Smooth muscle cell of the brain vasculature (primary cell): Measurements from ENCODE around the gene DARS2.

Source experiments
- DNase-seq: peaks from one replicate; pipeline ENCODE4 v3.0.0-alpha.2; 2012; ENCODE audit warnings: low read depth, low spot score

The DARS2 gene

GRCh38 chr1:173886746-173887611 lies 62.5 kb downstream of the DARS2 start:
- no peak for DNase-seq

DNA sequence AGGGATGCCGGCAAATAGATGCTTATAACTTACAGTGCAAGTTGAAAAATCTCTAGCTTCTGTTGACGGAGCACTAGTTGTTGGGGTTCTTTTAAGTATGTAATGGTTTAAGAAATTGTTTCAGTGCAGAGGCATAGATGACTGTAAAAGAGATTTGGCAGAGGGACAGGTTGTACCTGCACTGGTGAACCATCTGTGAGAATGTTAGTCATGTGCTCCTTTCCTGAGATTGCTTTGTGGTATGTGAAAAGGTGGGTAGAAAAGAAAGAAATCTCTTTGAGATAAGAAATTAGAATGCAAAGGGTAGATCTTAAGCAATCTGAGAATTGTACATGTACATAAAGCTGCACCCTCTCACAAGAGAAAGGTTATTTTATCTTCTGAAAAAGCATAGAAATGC lies 63.2 kb downstream of the DARS2 start:
- DNase-seq: no peak

DNA sequence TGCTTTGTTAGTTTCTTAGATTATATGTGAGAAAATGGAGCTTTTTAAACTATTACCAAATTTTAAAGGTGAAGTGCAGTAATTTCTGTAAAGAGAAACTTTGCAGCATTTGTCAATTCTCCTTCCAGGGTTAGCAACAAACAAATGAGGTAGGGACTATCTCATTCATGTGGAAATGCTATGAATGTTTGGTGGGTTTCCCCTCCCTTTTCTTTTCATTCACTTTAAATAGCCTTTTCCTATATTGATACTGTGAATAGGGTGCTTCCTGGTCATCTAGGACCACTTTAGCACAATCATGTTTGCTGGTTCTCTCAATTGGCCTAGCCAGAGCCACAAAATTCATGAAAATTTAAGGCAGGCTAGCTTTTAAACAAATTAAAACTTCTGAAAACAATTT lies 64.3 kb downstream of the DARS2 start:
- DNase-seq: no peak

- no peak for DNase-seq
Measured at GRCh38 chr1:173889885-173890284, 65.4 kb downstream of the DARS2 start.

GRCh38 chr1:173893611-173894010 lies 69.1 kb downstream of the DARS2 start:
- no peak for DNase-seq

DNA sequence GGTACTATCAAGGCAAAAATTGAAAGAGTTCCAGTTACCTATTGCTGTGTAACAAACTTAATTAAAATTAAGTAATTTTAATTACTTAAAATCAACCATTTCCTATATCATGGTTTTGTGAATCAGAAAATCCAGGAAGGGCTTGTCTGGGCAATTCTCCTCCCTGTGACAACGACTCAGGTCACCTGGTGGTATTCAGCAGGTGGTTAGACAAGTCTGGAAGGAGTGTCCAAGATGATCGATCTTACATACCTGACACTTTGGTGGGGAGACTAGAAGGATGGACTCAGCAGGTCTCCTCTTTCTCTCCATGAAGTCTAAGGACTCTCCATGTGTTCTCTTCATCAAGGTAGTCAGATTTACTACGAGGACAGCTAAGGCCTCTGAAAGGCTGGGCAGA lies 69.7 kb downstream of the DARS2 start:
- DNase-seq: no peak

GRCh38 chr1:173900427-173900826 lies 76.0 kb downstream of the DARS2 start:
- no peak for DNase-seq

- DNase-seq: no peak
Measured at GRCh38 chr1:173900992-173901391, 76.5 kb downstream of the DARS2 start.

DNA sequence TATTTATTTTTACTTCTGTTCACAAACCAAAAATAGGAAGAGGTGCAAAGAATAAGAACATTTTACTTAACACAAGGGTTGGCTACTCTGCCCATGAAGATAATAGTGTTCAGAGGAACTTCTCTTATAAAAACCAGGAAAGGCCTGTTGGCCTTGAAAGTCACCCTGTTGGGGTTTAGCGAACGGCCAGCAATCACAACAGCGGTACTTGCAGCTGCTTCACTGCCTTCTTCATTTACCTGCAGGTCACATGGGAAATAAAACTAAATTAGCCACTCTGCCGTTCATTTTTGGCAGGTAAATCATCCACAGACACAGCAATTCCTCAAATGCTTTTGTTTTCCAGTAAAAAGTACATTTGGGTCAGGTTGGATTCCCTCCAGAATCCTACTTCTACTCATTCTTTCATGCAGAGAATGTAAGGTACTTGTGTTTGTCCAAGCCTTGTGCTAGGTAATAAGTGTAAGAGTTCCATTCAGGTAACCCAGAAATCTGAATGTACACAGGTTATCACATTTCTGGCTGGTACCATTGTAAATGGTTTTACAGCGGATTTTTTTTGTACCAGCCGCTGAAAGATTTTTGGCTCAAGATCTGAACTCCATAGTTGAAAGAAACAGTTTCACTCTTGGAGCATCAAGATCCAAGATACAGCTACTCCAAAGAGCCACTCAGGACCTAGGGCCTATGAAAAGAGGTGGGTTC lies 79.5 kb downstream of the DARS2 start:
- DNase-seq: no peak
